WERI-Rb-1 (cell line): ENCODE data around the gene PITPNC1.

Experiments
- DNase-seq: peaks from one replicate; pipeline ENCODE4 v3.0.0-alpha.2; 2020
- H3K27ac ChIP-seq: fragments of 250-450 bp; sonication (Bioruptor Pico); 2 replicates; pipeline ENCODE4 v1.5.1; 2020; ENCODE audit warnings: mild to moderate bottlenecking, moderate library complexity
- H3K27me3 ChIP-seq: fragments of 250-450 bp; sonication (Bioruptor Pico); 2 replicates; pipeline ENCODE4 v1.5.1; 2021; ENCODE audit warnings: mild to moderate bottlenecking, low read depth, moderate library complexity; ENCODE audit not compliant: insufficient read depth, severe bottlenecking
- H3K36me3 ChIP-seq: fragments of 250-450 bp; sonication (Bioruptor Pico); 2 replicates; pipeline ENCODE4 v1.5.1; 2020; ENCODE audit warnings: mild to moderate bottlenecking, moderate library complexity
- H3K4me3 ChIP-seq: 2 replicates; pipeline ENCODE4 v1.5.1; 2011; ENCODE audit warnings: low read depth, mild to moderate bottlenecking, control low read depth, low read length
- H3K9me3 ChIP-seq: fragments of 250-450 bp; sonication (Bioruptor Pico); 2 replicates; pipeline ENCODE4 v1.5.1; 2021; ENCODE audit warnings: mild to moderate bottlenecking, moderate library complexity; ENCODE audit not compliant: severe bottlenecking
- CTCF ChIP-seq: IDR thresholded peaks from 2 replicates; pipeline ENCODE4 v1.5.1; 2011; ENCODE audit warnings: low read depth, mild to moderate bottlenecking, control low read depth, inconsistent platforms, low read length

PITPNC1 gene

GRCh38 chr17:67680445-67681224 lies 303.6 kb downstream of the PITPNC1 start:
- no peaks in the 10 kb centered on the region; the same call in 1 of the 2 replicates for H3K36me3 ChIP-seq
- no peaks in the 10 kb centered on the region for H3K9me3 ChIP-seq
- no peak overlapping the region for H3K4me3 ChIP-seq
- TF ChIP-seq CTCF = no peak
- H3K27ac ChIP-seq = no peak overlapping the region
- no peak for DNase-seq
- no peaks in the 10 kb centered on the region for H3K27me3 ChIP-seq

- no peak for DNase-seq
- Histone ChIP-seq H3K36me3 (no peaks in the 10 kb centered on the region), H3K27ac (no peak overlapping the region), H3K27me3 (no peaks in the 10 kb centered on the region), H3K4me3 (no peak overlapping the region), H3K9me3 (no peaks in the 10 kb centered on the region)
- TF ChIP-seq CTCF = no peak
These were observed 305.1 kb downstream of the PITPNC1 start for GRCh38 chr17:67682196-67682595.

- TF ChIP-seq CTCF = no peak
- DNase-seq = no peak
- no peak overlapping the region for H3K4me3 ChIP-seq
- no peaks in the 10 kb centered on the region for H3K27me3 ChIP-seq
- H3K27ac ChIP-seq = no peak overlapping the region
- H3K36me3 ChIP-seq = no peaks in the 10 kb centered on the region
- H3K9me3 ChIP-seq = no peaks in the 10 kb centered on the region
These were observed 308.3 kb downstream of the PITPNC1 start for GRCh38 chr17:67685351-67685750.

GRCh38 chr17:67686241-67686640 lies 309.2 kb downstream of the PITPNC1 start:
- TF ChIP-seq CTCF = no peak
- H3K9me3 ChIP-seq = no peaks in the 10 kb centered on the region
- H3K27ac ChIP-seq = no peak overlapping the region
- H3K27me3 ChIP-seq = no peaks in the 10 kb centered on the region
- H3K4me3 ChIP-seq = no peak overlapping the region
- H3K36me3 ChIP-seq = no peaks in the 10 kb centered on the region
- DNase-seq = no peak

- no peaks in the 10 kb centered on the region for H3K9me3 ChIP-seq
- no peaks in the 10 kb centered on the region for H3K36me3 ChIP-seq
- TF ChIP-seq CTCF = no peak
- H3K27ac ChIP-seq = peak overlapping the region; percentile 84
- H3K4me3 ChIP-seq = no peak overlapping the region
- H3K27me3 ChIP-seq = no peaks in the 10 kb centered on the region
- DNase-seq = peak; percentile 89
These were observed 310.4 kb downstream of the PITPNC1 start for GRCh38 chr17:67687511-67687910.

- Histone ChIP-seq H3K4me3 (no peak overlapping the region), H3K27ac (peak overlapping the region; percentile 84; the same call in 1 of the 2 replicates), H3K9me3 (no peaks in the 10 kb centered on the region), H3K27me3 (no peaks in the 10 kb centered on the region), H3K36me3 (no peaks in the 10 kb centered on the region)
- peak; percentile 57 for TF ChIP-seq CTCF
- peak; percentile 55 for DNase-seq
These were observed 312.6 kb downstream of the PITPNC1 start for GRCh38 chr17:67689534-67690177.
